HG02870 (cell line): ENCODE data around the gene KPNB1.

ENCODE experiments used
- ATAC-seq: cut with Tn5 transposase; IDR thresholded peaks from one replicate; pipeline ENCODE4 v1.9.1; 2021; ENCODE audit warnings: mild to moderate bottlenecking, moderate library complexity; ENCODE audit not compliant: unreplicated experiment

Gene KPNB1

GRCh38 chr17:47695429-47696376 lies 46.0 kb downstream of the KPNB1 start:
- no peak for ATAC-seq

- no peak for ATAC-seq
Observed at GRCh38 chr17:47696717-47697642, 47.3 kb downstream of the KPNB1 start.

- no peak for ATAC-seq
Observed at GRCh38 chr17:47697906-47698711, 48.4 kb downstream of the KPNB1 start.

GRCh38 chr17:47698749-47699535 lies 49.2 kb downstream of the KPNB1 start:
- no peak for ATAC-seq

GRCh38 chr17:47699536-47699840 lies 49.8 kb downstream of the KPNB1 start:
- no peak for ATAC-seq

- ATAC-seq, result no peak
Observed at GRCh38 chr17:47700471-47701449, 51.0 kb downstream of the KPNB1 start.

GRCh38 chr17:47701608-47702007 lies 51.9 kb downstream of the KPNB1 start:
- ATAC-seq, result no peak

GRCh38 chr17:47702391-47702995 lies 52.8 kb downstream of the KPNB1 start:
- ATAC-seq, result no peak

- no peak for ATAC-seq
Observed at GRCh38 chr17:47703191-47703591, 53.5 kb downstream of the KPNB1 start.

- ATAC-seq, result no peak
Observed at GRCh38 chr17:47703671-47704070, 54.0 kb downstream of the KPNB1 start.

GRCh38 chr17:47704116-47704515 lies 54.4 kb downstream of the KPNB1 start:
- ATAC-seq, result no peak

GRCh38 chr17:47704736-47705135 lies 55.0 kb downstream of the KPNB1 start:
- no peak for ATAC-seq

- ATAC-seq, result no peak
Observed at GRCh38 chr17:47705536-47706530, 56.1 kb downstream of the KPNB1 start.

- no peak for ATAC-seq
Observed at GRCh38 chr17:47707056-47707804, 57.5 kb downstream of the KPNB1 start.

- no peak for ATAC-seq
Observed at GRCh38 chr17:47707884-47708283, 58.2 kb downstream of the KPNB1 start.

GRCh38 chr17:47708312-47708863 lies 58.7 kb downstream of the KPNB1 start:
- ATAC-seq, result no peak
